GM18499 (cell line): Measurements from ENCODE around the gene ARL14.

ENCODE experiments used
- ATAC-seq: cut with Tn5 transposase; IDR thresholded peaks from one replicate; pipeline ENCODE4 v1.9.1; 2021; ENCODE audit warnings: moderate number of reproducible peaks; ENCODE audit not compliant: insufficient read depth, unreplicated experiment

The ARL14 gene

GRCh38 chr3:160719710-160720109 is 42.8 kb downstream of the ARL14 start:
- ATAC-seq, result no peak

GRCh38 chr3:160720123-160720746 is 43.3 kb downstream of the ARL14 start:
- ATAC-seq, result no peak

- ATAC-seq, result no peak
Measured at GRCh38 chr3:160722331-160722730, 45.4 kb downstream of the ARL14 start.

GRCh38 chr3:160725338-160725737 is 48.4 kb downstream of the ARL14 start:
- no peak for ATAC-seq
